ENCODE measurements around the gene PNMA8C. TPM values are rescaled to one million over a fixed set of nuclear protein-coding genes. Genes with fewer than 3 reads are reported as not detected.
A peak's percentile ranks its signal among the peaks of the same experiment; 100 is the strongest.

PNMA8C gene
- polyA plus RNA-seq, 1 donor (not counting 4 experiments of a cell fraction or from before 2014, with no cell fraction given): not detected

- H3K4me2 ChIP-seq (ENCODE audit: control insufficient read depth, extremely low read depth, insufficient read depth, low read depth, low read length): no peak overlapping the region
- DNase-seq (ENCODE audit: low read depth, low spot score): no peak
- H3K79me2 ChIP-seq (ENCODE audit: control insufficient read depth, insufficient read depth, low read length): peaks cover 10% of the 10 kb centered on the region
- no peaks in the 10 kb centered on the region for H3K36me3 ChIP-seq (ENCODE audit: control insufficient read depth in 2 of 2, extremely low read depth in 1 of 2, insufficient read depth in 2 of 2, low read length in 2 of 2)
- H3K4me1 ChIP-seq (ENCODE audit: control insufficient read depth, extremely low read depth, insufficient read depth, low read length): peaks cover 17% of the 10 kb centered on the region
- peaks cover 16% of the 10 kb centered on the region for H3K27me3 ChIP-seq (ENCODE audit: control insufficient read depth, extremely low read depth, insufficient read depth, low read length)
- H3K27ac ChIP-seq (ENCODE audit: control insufficient read depth, insufficient read depth, low read length): no peak overlapping the region
- no peak overlapping the region for H3K4me3 ChIP-seq (ENCODE audit: control insufficient read depth in 2 of 3, extremely low read depth in 1 of 3, insufficient read depth in 2 of 3, low read depth in 1 of 3, low read length in 3 of 3)
- dilution Hi-C loops (cut with MboI; ENCODE audit: extremely low pct_ligation_motif_present, low sequenced_read_pairs): no loop called here
- no peaks in the 10 kb centered on the region for H3K9me3 ChIP-seq (ENCODE audit: control insufficient read depth, low read depth, low read length)
- TF ChIP-seq EZH2 (IDR thresholded peaks at IDR 0.05; ENCODE audit: low read length) (no peak), CTCF (optimal IDR thresholded peaks at IDR 0.05 in 1 of 3, IDR thresholded peaks at IDR 0.05 in 1 of 3, conservative IDR thresholded peaks at IDR 0.05 in 1 of 3; ENCODE audit: extremely low read depth in 1 of 3, insufficient read depth in 2 of 3, low read length in 3 of 3) (no peak)
- FAIRE-seq: no peak
- no peaks in the 10 kb centered on the region for H4K20me1 ChIP-seq (ENCODE audit: control insufficient read depth, extremely low read depth, insufficient read depth, low read length)
- no peak overlapping the region for H2AFZ ChIP-seq (ENCODE audit: control insufficient read depth, low read length)
- H3K9me1 ChIP-seq (ENCODE audit: control insufficient read depth, extremely low read depth, insufficient read depth, low read length): no peaks in the 10 kb centered on the region
- H3K9ac ChIP-seq (ENCODE audit: control insufficient read depth, extremely low read depth, insufficient read depth, low read length): no peak overlapping the region
Observed at GRCh38 chr19:46409191-46409590, 19.5 kb downstream of the PNMA8C start.

GRCh38 chr19:46408664-46409039 is 20.1 kb downstream of the PNMA8C start:
- no peak for TF ChIP-seq CTCF (optimal IDR thresholded peaks at IDR 0.05 in 1 of 3, IDR thresholded peaks at IDR 0.05 in 1 of 3, conservative IDR thresholded peaks at IDR 0.05 in 1 of 3; ENCODE audit: extremely low read depth in 1 of 3, insufficient read depth in 2 of 3, low read length in 3 of 3)
- TF ChIP-seq EZH2 (IDR thresholded peaks at IDR 0.05; ENCODE audit: low read length): no peak
- Histone ChIP-seq H3K9me1 (ENCODE audit: control insufficient read depth, extremely low read depth, insufficient read depth, low read length) (no peaks in the 10 kb centered on the region), H3K27ac (ENCODE audit: control insufficient read depth, insufficient read depth, low read length) (no peak overlapping the region), H3K4me3 (ENCODE audit: control insufficient read depth in 2 of 3, extremely low read depth in 1 of 3, insufficient read depth in 2 of 3, low read depth in 1 of 3, low read length in 3 of 3) (no peak overlapping the region), H3K9me3 (ENCODE audit: control insufficient read depth, low read depth, low read length) (no peaks in the 10 kb centered on the region), H2AFZ (ENCODE audit: control insufficient read depth, low read length) (peak overlapping the region; percentile 44), H3K27me3 (ENCODE audit: control insufficient read depth, extremely low read depth, insufficient read depth, low read length) (peaks cover 16% of the 10 kb centered on the region), H3K79me2 (ENCODE audit: control insufficient read depth, insufficient read depth, low read length) (peaks cover 10% of the 10 kb centered on the region), H3K36me3 (ENCODE audit: control insufficient read depth in 2 of 2, extremely low read depth in 1 of 2, insufficient read depth in 2 of 2, low read length in 2 of 2) (no peaks in the 10 kb centered on the region), H3K4me1 (ENCODE audit: control insufficient read depth, extremely low read depth, insufficient read depth, low read length) (peaks cover 18% of the 10 kb centered on the region), H3K4me2 (ENCODE audit: control insufficient read depth, extremely low read depth, insufficient read depth, low read depth, low read length) (peak overlapping the region; percentile 57), H3K9ac (ENCODE audit: control insufficient read depth, extremely low read depth, insufficient read depth, low read length) (no peak overlapping the region), H4K20me1 (ENCODE audit: control insufficient read depth, extremely low read depth, insufficient read depth, low read length) (no peaks in the 10 kb centered on the region)
- DNase-seq (ENCODE audit: low read depth, low spot score) (no peak), FAIRE-seq (no peak)
- dilution Hi-C loops (cut with MboI; ENCODE audit: extremely low pct_ligation_motif_present, low sequenced_read_pairs): no loop called here
